Measurements from ENCODE around the gene ABTB2.

ABTB2 gene

GRCh38 chr11:34397120-34397519, 39.3 kb upstream of the ABTB2 start:
- TF ChIP-seq SNAI2 (CRISPR knock-in tag; IDR thresholded peaks at IDR 0.05): no peak
- TF ChIP-seq OSR1 (CRISPR knock-in tag; IDR thresholded peaks at IDR 0.05): no peak
- TF ChIP-seq TCF4 (CRISPR knock-in tag; IDR thresholded peaks at IDR 0.05; ENCODE audit: borderline replicate concordance): no peak
- no peak for TF ChIP-seq ESRRG (CRISPR knock-in tag; IDR thresholded peaks at IDR 0.05)
- no peak for TF ChIP-seq ZNF565 (CRISPR knock-in tag; conservative IDR thresholded peaks at IDR 0.05; ENCODE audit: low read depth)
- no peak for TF ChIP-seq ZFP30 (CRISPR knock-in tag; IDR thresholded peaks at IDR 0.05)
- TF ChIP-seq ZC3H10 (CRISPR knock-in tag; IDR thresholded peaks at IDR 0.05): no peak
- no peak for TF ChIP-seq PPARA (CRISPR knock-in tag; IDR thresholded peaks at IDR 0.05; ENCODE audit: borderline replicate concordance)
- TF ChIP-seq, protein P1, sequence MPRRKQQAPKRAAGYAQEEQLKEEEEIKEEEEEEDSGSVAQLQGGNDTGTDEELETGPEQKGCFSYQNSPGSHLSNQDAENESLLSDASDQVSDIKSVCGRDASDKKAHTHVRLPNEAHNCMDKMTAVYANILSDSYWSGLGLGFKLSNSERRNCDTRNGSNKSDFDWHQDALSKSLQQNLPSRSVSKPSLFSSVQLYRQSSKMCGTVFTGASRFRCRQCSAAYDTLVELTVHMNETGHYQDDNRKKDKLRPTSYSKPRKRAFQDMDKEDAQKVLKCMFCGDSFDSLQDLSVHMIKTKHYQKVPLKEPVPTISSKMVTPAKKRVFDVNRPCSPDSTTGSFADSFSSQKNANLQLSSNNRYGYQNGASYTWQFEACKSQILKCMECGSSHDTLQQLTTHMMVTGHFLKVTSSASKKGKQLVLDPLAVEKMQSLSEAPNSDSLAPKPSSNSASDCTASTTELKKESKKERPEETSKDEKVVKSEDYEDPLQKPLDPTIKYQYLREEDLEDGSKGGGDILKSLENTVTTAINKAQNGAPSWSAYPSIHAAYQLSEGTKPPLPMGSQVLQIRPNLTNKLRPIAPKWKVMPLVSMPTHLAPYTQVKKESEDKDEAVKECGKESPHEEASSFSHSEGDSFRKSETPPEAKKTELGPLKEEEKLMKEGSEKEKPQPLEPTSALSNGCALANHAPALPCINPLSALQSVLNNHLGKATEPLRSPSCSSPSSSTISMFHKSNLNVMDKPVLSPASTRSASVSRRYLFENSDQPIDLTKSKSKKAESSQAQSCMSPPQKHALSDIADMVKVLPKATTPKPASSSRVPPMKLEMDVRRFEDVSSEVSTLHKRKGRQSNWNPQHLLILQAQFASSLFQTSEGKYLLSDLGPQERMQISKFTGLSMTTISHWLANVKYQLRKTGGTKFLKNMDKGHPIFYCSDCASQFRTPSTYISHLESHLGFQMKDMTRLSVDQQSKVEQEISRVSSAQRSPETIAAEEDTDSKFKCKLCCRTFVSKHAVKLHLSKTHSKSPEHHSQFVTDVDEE (CRISPR knock-in tag; IDR thresholded peaks at IDR 0.05): no peak
- TF ChIP-seq TOX (CRISPR knock-in tag; IDR thresholded peaks at IDR 0.05; ENCODE audit: borderline replicate concordance): no peak
- TF ChIP-seq, protein P2, sequence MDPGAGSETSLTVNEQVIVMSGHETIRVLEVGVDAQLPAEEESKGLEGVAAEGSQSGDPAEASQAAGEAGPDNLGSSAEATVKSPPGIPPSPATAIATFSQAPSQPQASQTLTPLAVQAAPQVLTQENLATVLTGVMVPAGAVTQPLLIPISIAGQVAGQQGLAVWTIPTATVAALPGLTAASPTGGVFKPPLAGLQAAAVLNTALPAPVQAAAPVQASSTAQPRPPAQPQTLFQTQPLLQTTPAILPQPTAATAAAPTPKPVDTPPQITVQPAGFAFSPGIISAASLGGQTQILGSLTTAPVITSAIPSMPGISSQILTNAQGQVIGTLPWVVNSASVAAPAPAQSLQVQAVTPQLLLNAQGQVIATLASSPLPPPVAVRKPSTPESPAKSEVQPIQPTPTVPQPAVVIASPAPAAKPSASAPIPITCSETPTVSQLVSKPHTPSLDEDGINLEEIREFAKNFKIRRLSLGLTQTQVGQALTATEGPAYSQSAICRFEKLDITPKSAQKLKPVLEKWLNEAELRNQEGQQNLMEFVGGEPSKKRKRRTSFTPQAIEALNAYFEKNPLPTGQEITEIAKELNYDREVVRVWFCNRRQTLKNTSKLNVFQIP (CRISPR knock-in tag; IDR thresholded peaks at IDR 0.05; ENCODE audit: borderline replicate concordance, low read depth): no peak
- no peak for TF ChIP-seq CSRNP3 (CRISPR knock-in tag; IDR thresholded peaks at IDR 0.05)
- no peak for ATAC-seq

GRCh38 chr11:34395916-34396550, 38.2 kb upstream of the ABTB2 start:
- TF ChIP-seq CSDC2 (CRISPR knock-in tag; IDR thresholded peaks at IDR 0.05) (no peak), ZFP30 (CRISPR knock-in tag; IDR thresholded peaks at IDR 0.05) (no peak), OSR1 (CRISPR knock-in tag; IDR thresholded peaks at IDR 0.05) (no peak), BACH2 (CRISPR knock-in tag; IDR thresholded peaks at IDR 0.05; ENCODE audit: borderline replicate concordance) (no peak), ZNF70 (CRISPR knock-in tag; IDR thresholded peaks at IDR 0.05) (no peak), CREB5 (CRISPR knock-in tag; IDR thresholded peaks at IDR 0.05; ENCODE audit: low read depth) (no peak), GLIS3 (CRISPR knock-in tag; IDR thresholded peaks at IDR 0.05) (no peak), ISL1 (CRISPR knock-in tag; IDR thresholded peaks at IDR 0.05) (no peak), CSRNP3 (CRISPR knock-in tag; IDR thresholded peaks at IDR 0.05) (no peak), ARNTL (CRISPR knock-in tag; IDR thresholded peaks at IDR 0.05; ENCODE audit: borderline replicate concordance, low read depth) (no peak), SNAI2 (CRISPR knock-in tag; IDR thresholded peaks at IDR 0.05) (no peak), ZNF565 (CRISPR knock-in tag; conservative IDR thresholded peaks at IDR 0.05; ENCODE audit: low read depth) (no peak), RARB (CRISPR knock-in tag; IDR thresholded peaks at IDR 0.05) (no peak), ESRRG (CRISPR knock-in tag; IDR thresholded peaks at IDR 0.05) (no peak), TCF4 (CRISPR knock-in tag; IDR thresholded peaks at IDR 0.05; ENCODE audit: borderline replicate concordance) (no peak), PPARA (CRISPR knock-in tag; IDR thresholded peaks at IDR 0.05; ENCODE audit: borderline replicate concordance) (no peak)
- TF ChIP-seq, protein P1 (CRISPR knock-in tag; IDR thresholded peaks at IDR 0.05): no peak
- peak; percentile 69 for ATAC-seq

All from SK-N-SH treated with all-trans-retinoic acid at 6 μM for 48 hours (cell line).